Smooth muscle cell of the brain vasculature (primary cell): ENCODE results near the gene ZNF503.

Source experiments
- DNase-seq: peaks from one replicate; pipeline ENCODE4 v3.0.0-alpha.2; 2012; ENCODE audit warnings: low read depth, low spot score

Gene ZNF503

GRCh38 chr10:75353183-75353582 is 48.4 kb downstream of the ZNF503 start:
- no peak for DNase-seq

DNA sequence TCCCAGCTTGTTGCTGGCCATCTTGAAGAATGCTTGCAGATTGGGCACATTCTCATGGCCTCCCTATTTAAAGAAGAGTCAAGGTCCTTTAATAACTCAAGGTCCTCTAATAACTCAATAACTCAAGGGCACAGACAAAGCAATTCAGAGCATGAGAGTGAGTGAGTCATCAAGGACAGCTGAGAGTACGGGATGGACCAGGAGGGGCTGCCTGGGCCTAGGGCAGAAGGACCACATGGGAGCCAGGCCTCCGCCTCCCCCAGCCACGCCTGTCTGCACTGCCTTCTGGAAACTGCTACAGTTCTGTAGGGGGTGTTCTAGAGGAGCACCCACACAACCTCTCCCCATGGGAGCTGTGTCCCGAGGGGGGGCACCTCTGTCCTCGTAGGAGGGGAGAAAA is 48.9 kb downstream of the ZNF503 start:
- DNase-seq, result no peak

DNA sequence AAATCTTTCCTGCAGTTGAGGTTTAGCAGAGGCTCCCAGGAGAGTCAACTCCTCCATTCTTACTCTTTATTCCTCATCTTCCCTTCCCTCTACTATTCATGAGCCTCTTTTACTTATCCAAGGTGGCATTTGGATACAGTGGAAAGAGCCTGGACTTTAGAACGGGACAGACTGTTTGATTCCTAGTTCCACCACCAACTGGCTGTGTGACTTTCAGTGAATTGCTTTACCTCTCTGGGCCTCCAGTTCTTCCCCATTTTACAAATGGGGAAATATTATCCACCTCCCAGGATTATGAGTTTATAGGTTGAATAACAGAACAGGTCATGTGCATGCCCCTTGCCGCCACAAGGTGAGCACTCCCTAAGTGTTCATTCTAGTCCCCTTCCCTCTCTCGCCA is 49.9 kb downstream of the ZNF503 start:
- DNase-seq, result no peak

DNA sequence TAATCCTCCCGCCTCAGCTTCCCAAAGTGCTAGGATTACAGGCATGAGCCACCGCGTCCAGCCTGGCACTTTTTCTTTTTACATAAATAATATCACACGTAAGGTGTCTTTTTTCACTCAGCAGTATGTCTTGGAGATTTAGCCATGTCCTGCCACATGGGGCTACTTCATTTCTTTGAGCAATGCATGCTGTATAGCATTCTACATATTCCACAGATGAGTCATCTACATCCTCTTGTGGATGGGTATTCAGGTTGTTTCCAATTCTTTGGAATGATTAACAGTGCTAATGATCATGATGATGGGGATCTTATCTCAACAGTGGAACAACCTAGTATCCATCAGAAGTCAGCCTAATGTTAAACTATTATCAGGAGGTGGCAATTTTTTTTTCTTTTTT is 50.8 kb downstream of the ZNF503 start:
- no peak for DNase-seq
